ENCODE data around the gene NPDC1.

The NPDC1 gene

GRCh38 chr9:137009217-137009616, 36.8 kb downstream of the NPDC1 start:
- DNase-seq, result no peak

- no peak for DNase-seq
These were observed 37.7 kb downstream of the NPDC1 start for GRCh38 chr9:137008312-137008711.

- no peak for DNase-seq
These were observed 38.1 kb downstream of the NPDC1 start for GRCh38 chr9:137007816-137008270.

- DNase-seq, result peak in 1 of 2 experiments; percentile 13
These were observed 38.7 kb downstream of the NPDC1 start for GRCh38 chr9:137007108-137007815.

- no peak for DNase-seq
These were observed 39.6 kb downstream of the NPDC1 start for GRCh38 chr9:137006116-137007003.

GRCh38 chr9:137004285-137004684, 41.7 kb downstream of the NPDC1 start:
- DNase-seq, result peak in 1 of 2 experiments; percentile 22

GRCh38 chr9:137002646-137003041, 43.3 kb downstream of the NPDC1 start:
- DNase-seq, result no peak

- no peak for DNase-seq
These were observed 43.9 kb downstream of the NPDC1 start for GRCh38 chr9:137001857-137002645.

- DNase-seq, result no peak
These were observed 45.6 kb downstream of the NPDC1 start for GRCh38 chr9:137000177-137000930.

GRCh38 chr9:136997830-136998234, 48.1 kb downstream of the NPDC1 start:
- DNase-seq, result no peak

GRCh38 chr9:136997371-136997770, 48.6 kb downstream of the NPDC1 start:
- no peak for DNase-seq

GRCh38 chr9:136996361-136997292, 49.4 kb downstream of the NPDC1 start, which contains the start of gene CLIC3:
Gene CLIC3, minus strand, starts transcription at chr9:136996568. Its CDS starts 25 bp downstream, at chr9:136996543.
- peak in 1 of 2 experiments; percentile 23 for DNase-seq

- DNase-seq, result no peak
These were observed 50.1 kb downstream of the NPDC1 start for GRCh38 chr9:136995772-136996311.

- no peak for DNase-seq
These were observed 50.6 kb downstream of the NPDC1 start for GRCh38 chr9:136995362-136995761.

- no peak for DNase-seq
These were observed 51.1 kb downstream of the NPDC1 start for GRCh38 chr9:136994888-136995230.

- no peak for DNase-seq
These were observed 51.6 kb downstream of the NPDC1 start for GRCh38 chr9:136994180-136994887.

GRCh38 chr9:136992819-136993369, 53.1 kb downstream of the NPDC1 start:
- DNase-seq, result no peak

- DNase-seq, result peak; percentile 52 to 91
These were observed 53.8 kb downstream of the NPDC1 start, which contains the start of gene PAXX for GRCh38 chr9:136991993-136992818. Gene PAXX, plus strand, starts transcription at chr9:136992422. Its CDS starts 22 bp downstream, at chr9:136992444.

All from NCI-H526 (cell line).